Measurements from ENCODE around the gene DNAJC5. TPM values are rescaled to one million over a fixed set of nuclear protein-coding genes. Genes with fewer than 3 reads are reported as not detected.

The DNAJC5 gene
- total and polyA plus RNA-seq, 2 experiments from 2014 or later = 7.1 to 33.5 TPM

DNA sequence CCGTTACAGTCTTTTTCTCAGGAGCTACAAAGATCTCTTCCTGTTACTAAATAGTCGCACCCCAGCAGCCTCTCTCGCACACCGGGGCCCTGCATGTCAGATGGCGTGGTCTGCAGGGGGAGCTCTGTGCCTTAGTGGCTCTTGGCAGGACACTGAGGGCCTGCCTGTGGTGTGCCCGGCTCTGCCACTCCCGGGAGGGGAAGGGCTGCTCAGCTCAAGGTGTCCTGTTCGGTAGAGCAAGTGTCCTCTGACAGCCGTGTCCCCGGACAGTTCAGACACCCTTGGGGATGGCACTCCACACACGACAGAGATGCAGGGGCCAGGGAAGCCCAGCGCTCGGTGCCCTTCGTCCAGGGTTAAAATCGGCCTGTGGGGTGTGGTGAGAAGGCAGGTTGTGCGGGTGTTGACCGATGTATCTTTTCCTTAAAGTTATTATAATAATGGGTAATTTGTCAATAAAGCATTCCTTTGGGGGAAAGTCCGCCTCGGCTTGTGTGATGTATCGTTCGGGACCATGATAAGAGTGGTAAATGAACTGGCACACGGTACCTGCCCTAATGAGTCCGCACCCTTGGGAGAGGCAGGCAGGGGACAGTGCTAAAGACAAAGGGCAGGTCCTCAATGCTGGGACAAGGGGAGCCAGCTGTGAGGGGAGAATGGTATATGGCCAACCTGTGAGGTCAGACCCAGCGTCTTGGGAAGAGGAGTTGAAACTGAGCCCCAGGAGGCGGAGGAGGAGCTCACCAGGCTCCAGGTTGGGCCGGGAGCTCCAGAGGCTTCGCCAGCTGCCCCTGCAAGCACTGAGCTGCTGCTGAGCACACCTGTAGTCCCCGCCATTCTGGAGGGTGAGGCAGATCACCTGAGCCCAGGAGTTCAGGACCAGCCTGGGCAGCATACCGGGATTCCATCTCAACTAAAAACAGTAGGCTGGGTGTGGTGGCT, 3.6 kb upstream of the DNAJC5 start:
- TF ChIP-seq, protein P1, sequence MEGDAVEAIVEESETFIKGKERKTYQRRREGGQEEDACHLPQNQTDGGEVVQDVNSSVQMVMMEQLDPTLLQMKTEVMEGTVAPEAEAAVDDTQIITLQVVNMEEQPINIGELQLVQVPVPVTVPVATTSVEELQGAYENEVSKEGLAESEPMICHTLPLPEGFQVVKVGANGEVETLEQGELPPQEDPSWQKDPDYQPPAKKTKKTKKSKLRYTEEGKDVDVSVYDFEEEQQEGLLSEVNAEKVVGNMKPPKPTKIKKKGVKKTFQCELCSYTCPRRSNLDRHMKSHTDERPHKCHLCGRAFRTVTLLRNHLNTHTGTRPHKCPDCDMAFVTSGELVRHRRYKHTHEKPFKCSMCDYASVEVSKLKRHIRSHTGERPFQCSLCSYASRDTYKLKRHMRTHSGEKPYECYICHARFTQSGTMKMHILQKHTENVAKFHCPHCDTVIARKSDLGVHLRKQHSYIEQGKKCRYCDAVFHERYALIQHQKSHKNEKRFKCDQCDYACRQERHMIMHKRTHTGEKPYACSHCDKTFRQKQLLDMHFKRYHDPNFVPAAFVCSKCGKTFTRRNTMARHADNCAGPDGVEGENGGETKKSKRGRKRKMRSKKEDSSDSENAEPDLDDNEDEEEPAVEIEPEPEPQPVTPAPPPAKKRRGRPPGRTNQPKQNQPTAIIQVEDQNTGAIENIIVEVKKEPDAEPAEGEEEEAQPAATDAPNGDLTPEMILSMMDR (conservative IDR thresholded peaks at IDR 0.05; ENCODE audit: low read depth in 2 of 2) = peak in 1 of 2 experiments; percentile 62; a peak in 2 of 4 replicates
- TF ChIP-seq JUNB (IDR thresholded peaks at IDR 0.05; ENCODE audit: unreplicated experiment) (no peak), POLR2AphosphoS5 (IDR thresholded peaks at IDR 0.05; ENCODE audit: low read depth) (no peak)
- DNase-seq (ENCODE audit: low spot score) (no peak), ATAC-seq (peak; percentile 8; the same call in 2 of the 3 replicates)
- H4K20me1 ChIP-seq (replicated peaks; ENCODE audit: insufficient read depth) = peaks cover 17% of the 10 kb centered on the region; the same call in 1 of the 2 replicates
- peaks cover 13% of the 10 kb centered on the region for H3K79me2 ChIP-seq (replicated peaks; ENCODE audit: insufficient read depth)
- H3K4me2 ChIP-seq = no peak overlapping the region
- H3F3A ChIP-seq (replicated peaks; ENCODE audit: low read depth) = peaks cover 25% of the 10 kb centered on the region
- H3K4me3 ChIP-seq = no peak overlapping the region
- H3K36me3 ChIP-seq (ENCODE audit: insufficient read depth) = peaks cover 6% of the 10 kb centered on the region; the same call in 1 of the 2 replicates
- H3K27ac Mint-ChIP-seq = no peak overlapping the region
- H3K27ac ChIP-seq (ENCODE audit: low read depth) = peak overlapping the region; percentile 39; the same call in 1 of the 2 replicates
- peaks cover 35% of the 10 kb centered on the region for H3K36me3 Mint-ChIP-seq (ENCODE audit: low read depth)
- H2AFZ ChIP-seq = no peak overlapping the region
- H3K27me3 Mint-ChIP-seq (ENCODE audit: insufficient read depth, low read depth, poor library complexity) = peaks cover 17% of the 10 kb centered on the region
- H3K27me3 ChIP-seq (ENCODE audit: insufficient read depth) = no peaks in the 10 kb centered on the region
- no peak overlapping the region for H3K4me3 Mint-ChIP-seq
- H3K9me2 ChIP-seq (ENCODE audit: insufficient read depth) = no peaks in the 10 kb centered on the region
- 0 out of 2 replicates have a peak, but pooled peaks cover 5% of the 10 kb centered on the region for H3K4me1 ChIP-seq (ENCODE audit: insufficient read depth)
- H3K4me1 Mint-ChIP-seq = peaks cover 9% of the 10 kb centered on the region
- H3K9me3 Mint-ChIP-seq = no peaks in the 10 kb centered on the region

DNA sequence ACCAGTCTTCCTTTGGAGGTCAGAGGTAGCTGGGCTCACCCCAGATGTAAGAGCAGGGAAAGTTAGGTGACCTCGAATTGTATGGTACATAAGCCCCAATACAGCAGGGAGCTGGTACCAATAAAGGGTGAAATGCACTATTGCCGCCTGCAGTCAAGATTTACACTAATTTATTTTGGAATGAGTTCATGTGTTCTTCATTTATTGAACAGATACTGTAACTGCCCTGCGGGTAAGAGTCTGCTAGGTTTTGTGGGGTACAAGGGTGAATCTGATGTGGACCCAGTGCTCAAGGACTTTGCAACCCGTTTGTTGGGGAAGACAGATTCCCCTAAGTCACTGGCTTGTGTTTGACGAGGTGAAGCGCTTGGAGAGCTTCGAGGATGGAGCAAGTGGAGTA, 2.5 kb upstream of the DNAJC5 start:
- H3K9me3 Mint-ChIP-seq = no peaks in the 10 kb centered on the region
- peaks cover 6% of the 10 kb centered on the region; the same call in 1 of the 2 replicates for H3K36me3 ChIP-seq (ENCODE audit: insufficient read depth)
- no peak overlapping the region for H3K27ac Mint-ChIP-seq
- no peak overlapping the region for H2AFZ ChIP-seq
- peaks cover 8% of the 10 kb centered on the region; the same call in 1 of the 2 replicates for H3K4me1 ChIP-seq (ENCODE audit: insufficient read depth)
- H3F3A ChIP-seq (replicated peaks; ENCODE audit: low read depth) = peaks cover 28% of the 10 kb centered on the region
- ATAC-seq = no peak
- no peaks in the 10 kb centered on the region for H3K27me3 ChIP-seq (ENCODE audit: insufficient read depth)
- peaks cover 17% of the 10 kb centered on the region for H3K27me3 Mint-ChIP-seq (ENCODE audit: insufficient read depth, low read depth, poor library complexity)
- peaks cover 16% of the 10 kb centered on the region for H3K4me1 Mint-ChIP-seq
- H3K4me2 ChIP-seq = no peak overlapping the region
- DNase-seq (ENCODE audit: low spot score) = no peak
- no peak overlapping the region for H3K4me3 Mint-ChIP-seq
- H4K20me1 ChIP-seq (replicated peaks; ENCODE audit: insufficient read depth) = peaks cover 26% of the 10 kb centered on the region
- peaks cover 19% of the 10 kb centered on the region for H3K79me2 ChIP-seq (replicated peaks; ENCODE audit: insufficient read depth)
- H3K27ac ChIP-seq (ENCODE audit: low read depth) = no peak overlapping the region
- H3K36me3 Mint-ChIP-seq (ENCODE audit: low read depth) = peaks cover 30% of the 10 kb centered on the region
- no peak overlapping the region for H3K4me3 ChIP-seq
- no peaks in the 10 kb centered on the region for H3K9me2 ChIP-seq (ENCODE audit: insufficient read depth)
- TF ChIP-seq JUNB (IDR thresholded peaks at IDR 0.05; ENCODE audit: unreplicated experiment) (no peak), CREB1 (CRISPR knock-in tag; IDR thresholded peaks at IDR 0.05; ENCODE audit: low read depth) (no peak), EZH2phosphoT487 (IDR thresholded peaks at IDR 0.05; ENCODE audit: unreplicated experiment) (no peak), POLR2AphosphoS5 (IDR thresholded peaks at IDR 0.05; ENCODE audit: low read depth) (no peak), EZH2 (IDR thresholded peaks at IDR 0.05; ENCODE audit: low read depth, unreplicated experiment) (no peak), ZNF331 (CRISPR knock-in tag; IDR thresholded peaks at IDR 0.05; ENCODE audit: low read depth) (no peak), NANOG (IDR thresholded peaks at IDR 0.05; ENCODE audit: borderline replicate concordance) (no peak), ZNF114 (CRISPR knock-in tag; IDR thresholded peaks at IDR 0.05) (no peak)
- TF ChIP-seq, protein P2, sequence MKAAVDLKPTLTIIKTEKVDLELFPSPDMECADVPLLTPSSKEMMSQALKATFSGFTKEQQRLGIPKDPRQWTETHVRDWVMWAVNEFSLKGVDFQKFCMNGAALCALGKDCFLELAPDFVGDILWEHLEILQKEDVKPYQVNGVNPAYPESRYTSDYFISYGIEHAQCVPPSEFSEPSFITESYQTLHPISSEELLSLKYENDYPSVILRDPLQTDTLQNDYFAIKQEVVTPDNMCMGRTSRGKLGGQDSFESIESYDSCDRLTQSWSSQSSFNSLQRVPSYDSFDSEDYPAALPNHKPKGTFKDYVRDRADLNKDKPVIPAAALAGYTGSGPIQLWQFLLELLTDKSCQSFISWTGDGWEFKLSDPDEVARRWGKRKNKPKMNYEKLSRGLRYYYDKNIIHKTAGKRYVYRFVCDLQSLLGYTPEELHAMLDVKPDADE (IDR thresholded peaks at IDR 0.05) = no peak
- TF ChIP-seq, protein P3, sequence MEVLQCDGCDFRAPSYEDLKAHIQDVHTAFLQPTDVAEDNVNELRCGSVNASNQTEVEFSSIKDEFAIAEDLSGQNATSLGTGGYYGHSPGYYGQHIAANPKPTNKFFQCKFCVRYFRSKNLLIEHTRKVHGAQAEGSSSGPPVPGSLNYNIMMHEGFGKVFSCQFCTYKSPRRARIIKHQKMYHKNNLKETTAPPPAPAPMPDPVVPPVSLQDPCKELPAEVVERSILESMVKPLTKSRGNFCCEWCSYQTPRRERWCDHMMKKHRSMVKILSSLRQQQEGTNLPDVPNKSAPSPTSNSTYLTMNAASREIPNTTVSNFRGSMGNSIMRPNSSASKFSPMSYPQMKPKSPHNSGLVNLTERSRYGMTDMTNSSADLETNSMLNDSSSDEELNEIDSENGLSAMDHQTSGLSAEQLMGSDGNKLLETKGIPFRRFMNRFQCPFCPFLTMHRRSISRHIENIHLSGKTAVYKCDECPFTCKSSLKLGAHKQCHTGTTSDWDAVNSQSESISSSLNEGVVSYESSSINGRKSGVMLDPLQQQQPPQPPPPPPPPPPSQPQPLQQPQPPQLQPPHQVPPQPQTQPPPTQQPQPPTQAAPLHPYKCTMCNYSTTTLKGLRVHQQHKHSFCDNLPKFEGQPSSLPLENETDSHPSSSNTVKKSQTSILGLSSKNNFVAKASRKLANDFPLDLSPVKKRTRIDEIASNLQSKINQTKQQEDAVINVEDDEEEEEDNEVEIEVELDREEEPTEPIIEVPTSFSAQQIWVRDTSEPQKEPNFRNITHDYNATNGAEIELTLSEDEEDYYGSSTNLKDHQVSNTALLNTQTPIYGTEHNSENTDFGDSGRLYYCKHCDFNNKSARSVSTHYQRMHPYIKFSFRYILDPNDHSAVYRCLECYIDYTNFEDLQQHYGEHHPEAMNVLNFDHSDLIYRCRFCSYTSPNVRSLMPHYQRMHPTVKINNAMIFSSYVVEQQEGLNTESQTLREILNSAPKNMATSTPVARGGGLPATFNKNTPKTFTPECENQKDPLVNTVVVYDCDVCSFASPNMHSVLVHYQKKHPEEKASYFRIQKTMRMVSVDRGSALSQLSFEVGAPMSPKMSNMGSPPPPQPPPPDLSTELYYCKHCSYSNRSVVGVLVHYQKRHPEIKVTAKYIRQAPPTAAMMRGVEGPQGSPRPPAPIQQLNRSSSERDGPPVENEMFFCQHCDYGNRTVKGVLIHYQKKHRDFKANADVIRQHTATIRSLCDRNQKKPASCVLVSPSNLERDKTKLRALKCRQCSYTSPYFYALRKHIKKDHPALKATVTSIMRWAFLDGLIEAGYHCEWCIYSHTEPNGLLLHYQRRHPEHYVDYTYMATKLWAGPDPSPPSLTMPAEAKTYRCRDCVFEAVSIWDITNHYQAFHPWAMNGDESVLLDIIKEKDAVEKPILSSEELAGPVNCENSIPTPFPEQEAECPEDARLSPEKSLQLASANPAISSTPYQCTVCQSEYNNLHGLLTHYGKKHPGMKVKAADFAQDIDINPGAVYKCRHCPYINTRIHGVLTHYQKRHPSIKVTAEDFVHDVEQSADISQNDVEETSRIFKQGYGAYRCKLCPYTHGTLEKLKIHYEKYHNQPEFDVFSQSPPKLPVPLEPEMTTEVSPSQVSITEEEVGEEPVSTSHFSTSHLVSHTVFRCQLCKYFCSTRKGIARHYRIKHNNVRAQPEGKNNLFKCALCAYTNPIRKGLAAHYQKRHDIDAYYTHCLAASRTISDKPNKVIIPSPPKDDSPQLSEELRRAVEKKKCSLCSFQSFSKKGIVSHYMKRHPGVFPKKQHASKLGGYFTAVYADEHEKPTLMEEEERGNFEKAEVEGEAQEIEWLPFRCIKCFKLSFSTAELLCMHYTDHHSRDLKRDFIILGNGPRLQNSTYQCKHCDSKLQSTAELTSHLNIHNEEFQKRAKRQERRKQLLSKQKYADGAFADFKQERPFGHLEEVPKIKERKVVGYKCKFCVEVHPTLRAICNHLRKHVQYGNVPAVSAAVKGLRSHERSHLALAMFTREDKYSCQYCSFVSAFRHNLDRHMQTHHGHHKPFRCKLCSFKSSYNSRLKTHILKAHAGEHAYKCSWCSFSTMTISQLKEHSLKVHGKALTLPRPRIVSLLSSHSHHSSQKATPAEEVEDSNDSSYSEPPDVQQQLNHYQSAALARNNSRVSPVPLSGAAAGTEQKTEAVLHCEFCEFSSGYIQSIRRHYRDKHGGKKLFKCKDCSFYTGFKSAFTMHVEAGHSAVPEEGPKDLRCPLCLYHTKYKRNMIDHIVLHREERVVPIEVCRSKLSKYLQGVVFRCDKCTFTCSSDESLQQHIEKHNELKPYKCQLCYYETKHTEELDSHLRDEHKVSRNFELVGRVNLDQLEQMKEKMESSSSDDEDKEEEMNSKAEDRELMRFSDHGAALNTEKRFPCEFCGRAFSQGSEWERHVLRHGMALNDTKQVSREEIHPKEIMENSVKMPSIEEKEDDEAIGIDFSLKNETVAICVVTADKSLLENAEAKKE (CRISPR knock-in tag; IDR thresholded peaks at IDR 0.05) = no peak
